Right lobe of liver (tissue), 4 donors: ENCODE results near the gene COA1.

Experiments used
- CTCF ChIP-seq, 4 donors: fragments of 200-600 bp in 3 of 4; fragments of 450-650 bp in 1 of 4; IDR thresholded peaks; one replicate each; pipeline versions ENCODE4 v1.5.1 to v1.8.0; 2016 to 2022; ENCODE audit warnings: antibody characterized with exemption in 4 of 4, mild to moderate bottlenecking in 2 of 4
- POLR2A ChIP-seq: fragments of 450-650 bp; IDR thresholded peaks from one replicate; pipeline ENCODE4 v1.6.1; 2017; ENCODE audit warnings: antibody characterized with exemption, mild to moderate bottlenecking
- donor health status: DM: no; HTN: no; CAD: no.
- donor health status: DM: no; HTN: no; CAD: no.
- donor health status: DM: no; HTN: yes; CAD: no.

GRCh38 chr7:43692582-43693373 is 36.5 kb downstream of the COA1 start:
- TF ChIP-seq CTCF (IDR thresholded peaks at IDR 0.05) (no peak), POLR2A (no peak)
